HUES6 (cell line): Measurements from ENCODE around the gene BLM.

Source experiments
- H3K27ac ChIP-seq: 2 replicates; pipeline ENCODE4 v1.7.0; 2013; ENCODE audit warnings: low read depth, mild to moderate bottlenecking, low read length, inconsistent platforms
- H3K27me3 ChIP-seq: 2 replicates; pipeline ENCODE4 v1.6.1; 2013; ENCODE audit warnings: low read length; ENCODE audit not compliant: control insufficient read depth, insufficient read depth
- H3K36me3 ChIP-seq: 2 replicates; pipeline ENCODE4 v1.6.1; 2013; ENCODE audit warnings: low read length; ENCODE audit not compliant: control insufficient read depth, insufficient read depth
- H3K4me1 ChIP-seq: 2 replicates; pipeline ENCODE4 v1.6.1; 2013; ENCODE audit warnings: low read length; ENCODE audit not compliant: control insufficient read depth, insufficient read depth
- H3K4me3 ChIP-seq: 2 replicates; pipeline ENCODE4 v1.5.1; 2013; ENCODE audit warnings: low read depth, low read length
- H3K9ac ChIP-seq: one replicate; pipeline ENCODE4 v1.6.1; 2013; ENCODE audit warnings: mild to moderate bottlenecking, low read length
- H3K9me3 ChIP-seq: 2 replicates; pipeline ENCODE4 v1.6.1; 2013; ENCODE audit warnings: low read depth, low read length; ENCODE audit not compliant: control insufficient read depth, insufficient read depth

BLM gene

GRCh38 chr15:90691982-90692773, 25.0 kb upstream of the BLM start:
- Histone ChIP-seq H3K36me3 (no peaks in the 10 kb centered on the region), H3K9me3 (0 out of 2 replicates have a peak, but pooled peaks cover 2% of the 10 kb centered on the region), H3K9ac (no peak overlapping the region), H3K4me3 (no peak overlapping the region), H3K27ac (no peak overlapping the region), H3K4me1 (no peaks in the 10 kb centered on the region), H3K27me3 (no peaks in the 10 kb centered on the region)

DNA sequence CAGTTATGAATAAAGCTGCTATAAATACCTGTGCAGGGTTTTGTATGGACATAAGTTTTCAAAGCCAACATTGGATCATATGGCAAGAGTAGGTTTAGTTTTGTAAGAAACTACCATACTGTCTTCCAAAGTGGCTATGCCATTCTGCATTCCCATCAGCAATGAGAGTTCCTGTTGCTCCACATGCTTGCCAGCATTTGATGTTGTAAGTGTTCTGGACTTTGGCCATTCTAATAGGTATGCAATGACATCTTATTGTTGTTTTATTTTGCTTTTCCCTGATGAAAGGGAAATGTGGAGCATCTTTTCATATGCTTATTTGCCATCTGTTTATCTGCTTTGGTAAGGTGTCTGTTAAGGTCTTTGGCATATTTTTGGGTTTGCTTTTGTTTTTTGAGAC, 22.2 kb upstream of the BLM start:
- H3K36me3 ChIP-seq = no peaks in the 10 kb centered on the region
- H3K4me1 ChIP-seq = no peaks in the 10 kb centered on the region
- H3K9ac ChIP-seq = no peak overlapping the region
- no peak overlapping the region for H3K27ac ChIP-seq
- no peaks in the 10 kb centered on the region for H3K27me3 ChIP-seq
- no peak overlapping the region for H3K4me3 ChIP-seq
- 0 out of 2 replicates have a peak, but pooled peaks cover 2% of the 10 kb centered on the region for H3K9me3 ChIP-seq

DNA sequence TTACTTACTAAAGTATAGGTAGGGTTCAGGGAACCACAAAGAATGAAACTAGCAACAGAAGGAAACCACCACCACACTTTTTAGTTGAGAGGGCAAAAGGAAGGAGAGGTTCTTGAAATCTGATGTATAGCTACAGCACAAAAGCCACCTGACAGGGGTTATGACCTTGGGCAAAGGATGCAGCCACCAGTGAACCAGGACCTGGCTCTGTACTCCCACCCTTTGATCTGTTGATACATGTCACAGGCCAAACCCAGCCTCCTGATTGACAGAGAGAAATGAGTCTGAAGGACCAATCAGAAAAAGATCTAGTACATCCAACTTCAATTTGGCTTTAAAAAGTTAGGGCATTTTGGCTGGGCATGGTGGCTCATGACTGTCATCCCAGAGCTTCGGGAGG, 20.0 kb upstream of the BLM start:
- Histone ChIP-seq H3K27ac (no peak overlapping the region), H3K36me3 (no peaks in the 10 kb centered on the region), H3K4me3 (no peak overlapping the region), H3K9me3 (no peaks in the 10 kb centered on the region), H3K27me3 (no peaks in the 10 kb centered on the region), H3K9ac (no peak overlapping the region), H3K4me1 (no peaks in the 10 kb centered on the region)

DNA sequence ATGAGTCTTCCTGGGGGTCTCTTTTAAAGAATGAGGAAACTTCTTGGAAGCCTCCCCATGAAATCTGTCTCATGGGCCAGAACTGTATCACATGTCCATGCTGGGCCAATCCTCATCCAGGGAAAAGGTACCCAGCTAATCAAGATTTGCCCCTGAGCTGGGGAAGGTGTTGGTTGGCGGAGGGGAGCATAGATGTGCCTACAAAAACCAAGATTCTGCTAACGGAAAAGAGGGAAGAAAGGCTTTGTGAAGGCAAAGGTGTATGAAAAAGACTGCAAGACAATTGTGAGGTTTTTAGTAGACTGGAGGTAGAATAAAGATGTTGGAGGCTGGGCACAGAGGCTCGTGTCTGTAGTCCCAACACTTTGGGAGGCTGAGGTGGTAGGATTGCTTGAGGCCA, 18.5 kb upstream of the BLM start:
- Histone ChIP-seq H3K27ac (no peak overlapping the region), H3K4me1 (no peaks in the 10 kb centered on the region), H3K9ac (no peak overlapping the region), H3K4me3 (no peak overlapping the region), H3K27me3 (no peaks in the 10 kb centered on the region), H3K9me3 (no peaks in the 10 kb centered on the region), H3K36me3 (no peaks in the 10 kb centered on the region)

GRCh38 chr15:90701048-90701447, 16.1 kb upstream of the BLM start:
- Histone ChIP-seq H3K9ac (no peak overlapping the region), H3K27ac (no peak overlapping the region), H3K4me1 (no peaks in the 10 kb centered on the region), H3K9me3 (no peaks in the 10 kb centered on the region), H3K27me3 (no peaks in the 10 kb centered on the region), H3K36me3 (no peaks in the 10 kb centered on the region), H3K4me3 (no peak overlapping the region)

DNA sequence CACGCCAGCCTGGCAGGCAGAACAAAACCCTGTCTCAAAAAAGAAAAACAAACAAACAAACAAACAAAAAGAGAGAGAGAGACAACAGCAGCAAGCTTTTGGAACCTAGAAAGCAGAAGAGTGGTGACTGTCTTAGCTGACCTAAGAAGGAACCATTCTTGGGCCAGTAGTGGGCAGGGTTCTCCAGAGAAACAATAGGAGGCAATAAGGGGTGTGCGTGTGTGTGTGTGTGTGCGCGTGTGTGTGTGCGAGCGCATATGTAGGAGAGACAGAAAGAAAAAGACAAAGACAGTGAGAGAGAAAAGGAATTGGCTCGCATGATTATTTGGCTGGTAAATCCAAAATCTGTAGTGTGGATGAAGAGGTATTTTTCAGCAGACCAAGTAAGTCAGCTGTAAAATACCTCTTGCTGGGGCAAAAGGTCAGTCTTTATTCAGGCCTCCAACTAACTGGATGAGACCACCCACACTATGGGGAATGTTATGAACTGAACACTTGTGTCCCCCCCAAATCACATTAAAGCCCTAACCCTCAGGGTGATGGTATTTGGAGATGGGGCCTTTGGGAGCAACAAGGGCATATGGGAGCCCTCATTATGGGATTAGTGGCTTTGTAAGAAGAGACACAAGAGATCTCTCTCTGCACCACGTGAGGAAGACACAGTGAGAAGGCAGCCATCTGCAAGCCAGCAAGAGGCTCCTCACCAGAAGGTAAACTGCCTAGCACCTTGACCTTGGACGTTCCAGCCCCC, 15.1 kb upstream of the BLM start:
- Histone ChIP-seq H3K27me3 (no peaks in the 10 kb centered on the region), H3K9me3 (no peaks in the 10 kb centered on the region), H3K4me1 (no peaks in the 10 kb centered on the region), H3K36me3 (no peaks in the 10 kb centered on the region), H3K4me3 (no peak overlapping the region), H3K27ac (no peak overlapping the region), H3K9ac (no peak overlapping the region)

DNA sequence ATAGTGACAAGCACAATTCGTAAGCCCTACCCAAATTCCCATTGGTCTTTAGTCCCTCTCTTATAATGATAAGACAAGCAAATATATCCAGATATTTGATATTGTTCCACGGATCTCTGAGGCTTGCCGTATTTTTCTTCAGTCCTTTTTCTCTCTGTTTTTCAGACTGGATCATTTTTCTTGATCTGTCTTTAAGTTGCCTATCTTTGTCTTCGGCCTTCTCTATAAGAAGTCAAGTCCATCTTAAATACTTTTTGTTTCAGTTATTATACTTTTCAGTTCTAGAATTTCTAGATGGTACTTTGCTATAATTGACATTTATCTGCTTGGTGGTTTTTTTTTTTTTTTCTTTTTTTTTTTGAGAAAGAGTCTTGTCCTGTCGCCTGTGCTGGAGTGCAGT, 13.7 kb upstream of the BLM start:
- no peak overlapping the region for H3K9ac ChIP-seq
- H3K9me3 ChIP-seq = no peaks in the 10 kb centered on the region
- no peak overlapping the region for H3K27ac ChIP-seq
- no peak overlapping the region for H3K4me3 ChIP-seq
- H3K27me3 ChIP-seq = no peaks in the 10 kb centered on the region
- H3K36me3 ChIP-seq = no peaks in the 10 kb centered on the region
- H3K4me1 ChIP-seq = no peaks in the 10 kb centered on the region

- H3K9ac ChIP-seq = no peak overlapping the region
- H3K27me3 ChIP-seq = no peaks in the 10 kb centered on the region
- H3K4me3 ChIP-seq = no peak overlapping the region
- H3K4me1 ChIP-seq = 0 out of 2 replicates have a peak, but pooled peaks cover under 1% of the 10 kb centered on the region
- H3K9me3 ChIP-seq = no peaks in the 10 kb centered on the region
- no peak overlapping the region for H3K27ac ChIP-seq
- no peaks in the 10 kb centered on the region for H3K36me3 ChIP-seq
Observed at GRCh38 chr15:90705212-90705611, 11.9 kb upstream of the BLM start.

GRCh38 chr15:90706394-90707327, 10.5 kb upstream of the BLM start:
- H3K27me3 ChIP-seq = no peaks in the 10 kb centered on the region
- no peak overlapping the region for H3K4me3 ChIP-seq
- no peaks in the 10 kb centered on the region for H3K36me3 ChIP-seq
- no peak overlapping the region for H3K9ac ChIP-seq
- 0 out of 2 replicates have a peak, but pooled peaks cover 5% of the 10 kb centered on the region for H3K4me1 ChIP-seq
- H3K27ac ChIP-seq = no peak overlapping the region
- no peaks in the 10 kb centered on the region for H3K9me3 ChIP-seq

GRCh38 chr15:90707489-90707888, 9.7 kb upstream of the BLM start:
- no peak overlapping the region for H3K4me3 ChIP-seq
- H3K9me3 ChIP-seq = no peaks in the 10 kb centered on the region
- no peaks in the 10 kb centered on the region for H3K36me3 ChIP-seq
- no peak overlapping the region for H3K9ac ChIP-seq
- H3K4me1 ChIP-seq = 0 out of 2 replicates have a peak, but pooled peaks cover 5% of the 10 kb centered on the region
- no peaks in the 10 kb centered on the region for H3K27me3 ChIP-seq
- H3K27ac ChIP-seq = no peak overlapping the region
